PC-9 (cell line): ENCODE results near the gene ARID4A.

Experiments
- CTCF ChIP-seq: fragments of 200-600 bp; sonication (generic); conservative IDR thresholded peaks from 2 replicates; pipeline ENCODE4 v1.6.1; 2017; ENCODE audit warnings: mixed run types, antibody characterized with exemption, mild to moderate bottlenecking, moderate library complexity
- EZH2 ChIP-seq: fragments of 200-600 bp; sonication (generic); IDR thresholded peaks from 2 replicates; pipeline ENCODE4 v1.8.0; 2017; ENCODE audit warnings: antibody characterized with exemption, low read depth

DNA sequence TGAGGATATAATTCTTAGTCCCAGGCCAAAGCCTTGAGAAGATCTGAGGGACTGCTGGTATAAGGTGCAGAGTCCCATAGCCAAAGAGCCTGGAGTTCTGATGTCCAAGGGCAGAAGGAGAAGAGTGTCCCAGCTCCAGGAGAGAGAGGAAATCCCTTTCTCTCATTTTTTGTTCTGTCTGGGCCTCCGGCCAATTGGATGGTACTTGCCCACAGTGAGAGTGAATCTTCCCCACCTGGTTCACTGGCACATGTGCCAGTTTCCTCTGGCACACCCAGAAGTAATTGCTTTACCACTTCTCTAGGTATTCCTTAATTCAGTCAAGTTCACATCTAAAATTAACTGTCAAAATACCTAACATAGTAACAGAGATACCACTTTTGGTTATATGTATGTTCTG, 15.3 kb downstream of the ARID4A start:
- TF ChIP-seq CTCF (no peak), EZH2 (no peak)
